ENCODE data around the gene SUPT3H. TPM values are rescaled to one million over a fixed set of nuclear protein-coding genes. Genes with fewer than 3 reads are reported as not detected.

Gene SUPT3H
- total RNA-seq, 4 donors from 2014 or later, result 6.0 to 9.0 (median 6.2) TPM

DNA sequence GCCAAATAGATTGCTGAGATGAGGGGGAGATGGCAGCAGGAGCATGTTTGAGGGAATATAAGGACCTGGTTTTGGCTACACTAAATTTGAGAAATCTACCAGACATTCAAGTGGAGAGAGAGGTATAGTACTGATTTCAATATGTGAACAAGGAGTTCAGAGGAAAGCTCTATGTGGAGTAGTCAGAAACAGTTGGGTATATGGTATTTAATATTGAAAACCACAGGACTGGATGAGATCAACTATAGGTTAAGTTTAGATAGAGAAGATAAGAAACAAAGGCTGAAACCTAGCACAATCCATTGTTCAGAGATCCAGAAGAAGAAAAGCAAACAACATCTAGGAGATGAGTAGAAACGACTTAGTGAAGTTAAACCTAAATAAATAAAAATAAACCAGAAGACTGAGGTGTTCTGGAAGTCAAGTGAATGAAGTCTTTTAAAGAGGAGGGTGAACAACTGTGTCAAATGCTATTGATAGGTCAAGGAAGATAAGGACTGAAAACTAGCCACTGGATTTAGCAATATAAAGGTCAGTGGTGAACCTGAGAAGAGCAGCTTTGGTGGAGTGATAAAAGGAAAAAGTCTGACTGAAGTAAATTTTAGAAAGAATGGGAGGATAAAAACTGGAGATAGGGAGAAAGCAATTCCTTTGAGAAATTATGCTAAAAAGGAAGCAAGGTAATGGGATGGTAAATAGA, 170.8 kb downstream of the SUPT3H start:
- TF ChIP-seq, protein P1, sequence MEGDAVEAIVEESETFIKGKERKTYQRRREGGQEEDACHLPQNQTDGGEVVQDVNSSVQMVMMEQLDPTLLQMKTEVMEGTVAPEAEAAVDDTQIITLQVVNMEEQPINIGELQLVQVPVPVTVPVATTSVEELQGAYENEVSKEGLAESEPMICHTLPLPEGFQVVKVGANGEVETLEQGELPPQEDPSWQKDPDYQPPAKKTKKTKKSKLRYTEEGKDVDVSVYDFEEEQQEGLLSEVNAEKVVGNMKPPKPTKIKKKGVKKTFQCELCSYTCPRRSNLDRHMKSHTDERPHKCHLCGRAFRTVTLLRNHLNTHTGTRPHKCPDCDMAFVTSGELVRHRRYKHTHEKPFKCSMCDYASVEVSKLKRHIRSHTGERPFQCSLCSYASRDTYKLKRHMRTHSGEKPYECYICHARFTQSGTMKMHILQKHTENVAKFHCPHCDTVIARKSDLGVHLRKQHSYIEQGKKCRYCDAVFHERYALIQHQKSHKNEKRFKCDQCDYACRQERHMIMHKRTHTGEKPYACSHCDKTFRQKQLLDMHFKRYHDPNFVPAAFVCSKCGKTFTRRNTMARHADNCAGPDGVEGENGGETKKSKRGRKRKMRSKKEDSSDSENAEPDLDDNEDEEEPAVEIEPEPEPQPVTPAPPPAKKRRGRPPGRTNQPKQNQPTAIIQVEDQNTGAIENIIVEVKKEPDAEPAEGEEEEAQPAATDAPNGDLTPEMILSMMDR (IDR thresholded peaks at IDR 0.05; ENCODE audit: low read depth), result no peak

DNA sequence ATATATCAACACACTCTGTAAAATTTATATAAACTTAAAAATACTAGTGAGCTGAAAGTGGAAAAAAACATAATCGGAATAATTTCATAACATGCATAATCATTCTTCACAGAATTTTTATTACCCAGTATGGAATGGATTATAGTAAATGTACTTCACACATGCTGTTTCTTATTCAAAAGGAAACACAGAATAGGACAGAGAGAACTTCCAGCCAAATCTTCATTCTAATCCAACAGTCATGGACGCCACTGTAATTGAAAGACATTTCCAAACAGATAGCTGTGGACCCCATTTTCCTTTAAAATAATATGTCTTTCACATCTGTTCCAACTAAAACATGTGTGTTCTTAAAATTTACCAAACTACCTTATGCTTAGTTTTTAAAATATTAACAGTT, 176.2 kb downstream of the SUPT3H start:
- TF ChIP-seq, protein P1 (IDR thresholded peaks at IDR 0.05; ENCODE audit: low read depth), result no peak

DNA sequence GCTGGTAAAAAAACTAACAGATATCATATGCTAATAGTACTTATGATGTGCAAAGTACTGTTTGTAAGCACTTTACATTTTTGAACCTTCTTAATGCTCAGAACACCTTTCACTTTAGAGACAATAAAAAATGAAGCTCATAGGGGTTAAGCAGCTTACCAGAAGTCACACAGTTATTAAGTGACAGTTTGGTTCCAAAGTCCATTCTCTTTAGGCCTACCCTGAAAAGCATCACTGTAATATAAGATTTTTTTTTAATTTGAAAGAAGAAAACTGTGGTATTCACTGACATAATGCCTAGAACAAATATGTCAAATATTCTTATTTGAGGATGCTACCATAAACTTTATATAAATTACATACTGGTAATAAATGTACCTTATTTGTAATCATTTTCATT, 177.2 kb downstream of the SUPT3H start:
- TF ChIP-seq, protein P1 (IDR thresholded peaks at IDR 0.05; ENCODE audit: low read depth), result no peak

DNA sequence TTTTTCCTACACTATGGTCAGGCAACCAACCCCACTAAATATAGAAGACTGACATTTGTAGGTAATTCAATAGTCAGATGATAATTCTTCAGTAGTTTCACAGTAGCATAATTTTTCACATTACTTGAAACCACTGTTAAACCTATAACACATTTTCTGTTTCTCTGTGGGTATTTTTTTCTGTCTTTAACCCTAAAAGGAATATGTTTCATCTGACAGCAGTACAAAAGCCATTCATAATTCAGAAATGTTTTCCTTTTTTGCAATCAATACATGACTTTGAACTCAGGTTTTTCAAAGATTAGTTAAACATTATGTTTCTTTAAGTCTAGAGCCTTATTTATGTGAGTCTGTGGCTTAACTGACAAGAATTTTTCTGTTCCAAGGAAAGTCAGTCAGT, 178.2 kb downstream of the SUPT3H start:
- TF ChIP-seq, protein P1 (IDR thresholded peaks at IDR 0.05; ENCODE audit: low read depth), result no peak

DNA sequence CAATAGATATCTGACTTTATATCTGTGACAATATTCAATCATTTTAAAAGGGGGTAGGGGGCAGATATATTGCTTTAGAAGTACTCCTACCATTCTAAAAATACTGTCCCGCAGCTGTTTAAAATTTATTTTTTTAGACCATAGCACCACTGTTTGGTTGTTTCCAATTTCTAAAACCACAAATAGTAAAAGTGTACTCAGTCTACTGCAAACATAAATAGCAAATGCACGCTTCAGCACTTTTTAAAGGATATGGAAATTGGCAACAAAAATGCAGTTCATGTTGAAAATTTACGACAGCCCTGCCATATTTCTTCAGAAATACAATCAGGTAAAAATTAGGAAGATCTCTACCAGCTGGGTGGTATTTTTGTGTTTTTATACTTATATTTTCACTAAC, 181.6 kb downstream of the SUPT3H start:
- TF ChIP-seq, protein P1 (IDR thresholded peaks at IDR 0.05; ENCODE audit: low read depth), result no peak

DNA sequence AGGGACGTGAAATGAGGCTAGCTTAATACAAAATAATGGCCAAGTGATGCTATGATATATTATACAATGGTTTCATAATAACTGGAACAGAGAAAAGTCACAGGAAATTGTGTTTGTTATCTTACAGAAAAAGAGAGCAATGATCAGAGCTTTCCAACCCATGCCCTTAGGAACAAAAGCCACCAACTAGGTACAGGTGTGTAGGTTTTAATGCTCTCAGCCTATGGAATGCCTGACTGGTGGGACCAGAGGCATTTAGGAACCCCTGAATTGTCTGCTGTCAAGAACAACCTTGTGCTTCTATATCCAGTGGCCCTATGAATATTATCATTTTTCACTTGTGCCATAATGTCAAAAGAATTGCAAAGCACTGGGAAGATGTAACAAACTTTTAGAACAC, 182.6 kb downstream of the SUPT3H start:
- TF ChIP-seq, protein P1 (IDR thresholded peaks at IDR 0.05; ENCODE audit: low read depth), result no peak

DNA sequence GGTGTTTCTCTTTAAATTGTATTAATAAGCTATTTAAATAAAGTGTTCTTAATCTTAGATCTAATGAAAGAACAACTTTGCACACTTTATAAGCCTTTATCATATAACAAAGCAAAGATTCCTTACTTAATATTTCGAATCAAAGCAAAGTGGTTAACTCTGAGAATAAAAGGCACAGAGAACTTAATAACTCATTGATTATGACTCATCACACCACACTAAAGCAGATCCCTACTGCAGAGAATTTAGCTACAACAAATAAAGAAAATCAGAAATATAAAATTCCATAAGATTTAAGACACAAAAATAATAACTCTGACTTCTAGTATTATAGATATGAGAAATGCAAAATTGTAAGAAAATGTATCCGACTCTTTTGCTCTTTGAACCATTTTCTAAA, 185.2 kb downstream of the SUPT3H start:
- TF ChIP-seq, protein P1 (IDR thresholded peaks at IDR 0.05; ENCODE audit: low read depth), result no peak
